Activated T-cell treated with anti-CD3 and anti-CD28 coated beads, Interleukin-2, amount 50 U/mL, for 1 hour (primary cell): Measurements from ENCODE around the gene PACS2.
A peak's percentile ranks its signal among the peaks of the same experiment; 100 is the strongest.
"Not testable (repeated sequence)": the region's sequence is repeated elsewhere in the genome, so short reads cannot be mapped to it uniquely, and the experiment has no call there.

Source experiments
- DNase-seq: peaks from one replicate; pipeline ENCODE4 v3.0.0-alpha.2; 2020

The PACS2 gene

GRCh38 chr14:105351920-105352851 is 37.6 kb downstream of the PACS2 start:
- DNase-seq: peak; percentile 85

- no peak for DNase-seq
These were observed 38.6 kb downstream of the PACS2 start for GRCh38 chr14:105353136-105353535.

- no peak for DNase-seq
These were observed 40.0 kb downstream of the PACS2 start for GRCh38 chr14:105354541-105354940.

- no peak for DNase-seq
These were observed 40.6 kb downstream of the PACS2 start for GRCh38 chr14:105355049-105355575.

- DNase-seq: no peak
These were observed 41.5 kb downstream of the PACS2 start for GRCh38 chr14:105355850-105356604.

DNA sequence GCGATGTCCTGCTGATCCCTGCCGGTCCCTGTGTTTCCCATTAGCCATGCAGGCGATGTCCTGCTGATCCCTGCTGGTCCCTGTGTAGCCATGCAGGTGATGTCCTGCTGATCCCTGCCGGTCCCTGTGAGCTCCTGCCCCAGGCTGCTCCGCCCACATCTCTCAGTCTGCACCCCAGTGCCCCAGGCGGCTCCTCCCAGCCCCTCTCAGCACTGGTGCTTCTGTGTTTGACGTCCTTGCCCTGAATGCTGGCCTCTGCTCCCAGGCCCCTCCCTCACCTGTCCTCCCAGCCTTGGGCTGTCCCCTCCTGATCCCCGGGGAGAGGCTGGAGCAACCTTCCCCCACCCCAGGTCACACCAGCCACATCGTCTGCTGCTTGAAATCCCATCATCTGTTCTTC is 42.4 kb downstream of the PACS2 start:
- DNase-seq: no peak

DNA sequence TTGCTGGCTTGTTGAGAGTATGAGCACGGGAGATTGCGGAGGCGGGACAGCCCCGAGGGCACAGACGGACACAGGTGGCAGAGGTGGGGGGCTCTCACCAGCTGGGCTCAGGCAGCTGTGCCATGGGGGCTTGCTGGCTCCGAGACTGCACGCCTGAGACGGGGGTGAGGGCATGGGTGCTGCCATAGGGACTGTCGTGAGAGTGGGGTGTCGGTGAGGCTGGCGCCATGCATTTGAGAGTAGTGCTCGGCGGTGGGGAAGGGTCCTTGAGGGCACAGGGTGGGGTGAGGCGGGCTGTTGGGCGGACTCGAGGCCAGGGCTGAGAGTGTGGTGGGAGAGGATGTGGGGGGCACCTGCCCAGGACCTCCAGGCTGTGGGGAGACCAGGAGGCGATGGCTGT is 43.1 kb downstream of the PACS2 start:
- DNase-seq: no peak

DNA sequence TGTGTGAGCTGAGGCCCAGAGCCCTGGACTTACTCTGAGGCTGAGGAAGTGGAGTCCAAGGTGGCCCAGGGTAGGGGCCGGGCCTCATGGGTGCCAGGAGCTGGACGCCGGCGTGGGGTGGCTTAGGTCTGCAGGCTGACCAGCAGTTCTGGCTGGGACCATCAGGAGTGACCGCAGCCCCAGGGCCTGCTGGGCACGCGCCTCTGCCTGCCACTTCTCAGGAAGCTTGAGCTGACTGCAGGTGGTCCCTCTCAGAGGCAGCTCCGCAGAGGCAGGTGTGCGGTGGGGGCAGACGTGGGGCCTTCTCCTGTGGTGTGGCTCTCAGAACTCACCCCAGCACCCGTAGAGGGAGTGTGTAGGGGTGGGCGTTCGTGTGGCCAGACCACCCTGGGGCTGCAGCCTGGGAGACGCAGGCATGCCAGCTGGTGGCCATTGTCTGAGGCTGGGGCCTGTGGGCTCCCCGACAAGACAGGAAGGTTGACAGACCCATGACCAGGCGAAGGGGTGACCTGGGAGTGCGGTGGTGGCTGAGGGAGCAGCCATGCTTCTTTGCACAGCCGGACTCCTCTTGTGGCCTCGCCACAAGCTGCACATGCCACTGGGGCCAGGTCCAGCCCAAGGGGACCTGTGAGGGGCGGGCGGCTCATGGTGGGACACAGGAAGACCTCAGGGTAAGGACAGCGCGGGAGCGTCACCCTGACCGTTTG is 43.7 kb downstream of the PACS2 start:
- DNase-seq: no peak

DNA sequence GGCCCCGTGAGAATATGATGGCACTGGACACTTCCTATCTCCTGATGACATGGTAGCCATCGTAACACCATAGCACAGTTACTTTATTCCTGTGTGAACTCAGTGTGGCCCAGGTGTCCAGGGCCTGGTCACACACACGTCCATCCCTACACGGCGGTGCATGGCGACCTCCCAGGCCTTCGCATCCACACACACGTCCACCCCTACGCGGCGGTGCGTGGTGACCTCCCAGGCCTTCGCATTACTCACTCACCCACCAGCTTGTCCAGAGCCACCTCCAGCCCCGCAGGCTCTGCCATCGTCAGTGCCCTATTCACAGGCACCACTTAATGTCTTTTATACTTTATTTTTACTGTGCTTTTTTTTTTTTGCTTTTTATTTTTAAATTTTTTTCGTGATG is 44.4 kb downstream of the PACS2 start:
- no peak for DNase-seq

DNA sequence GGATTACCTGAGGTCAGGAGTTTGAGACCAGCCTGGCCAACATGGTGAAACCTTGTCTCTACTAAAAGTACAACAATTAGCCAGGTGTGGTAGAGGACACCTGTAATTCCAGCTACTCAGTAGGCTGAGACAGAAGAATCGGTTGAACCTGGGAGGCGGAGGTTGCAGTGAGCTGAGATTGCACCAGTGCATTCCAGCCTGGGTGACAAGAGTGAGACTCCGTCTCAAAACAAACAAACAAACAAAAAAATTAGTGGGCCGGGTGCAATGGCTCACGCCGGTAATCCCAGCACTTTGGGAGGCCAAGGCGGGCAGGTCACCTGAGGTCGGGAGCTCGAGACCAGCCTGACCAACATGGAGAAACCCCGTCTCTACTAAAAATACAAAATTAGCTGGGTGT is 46.9 kb downstream of the PACS2 start:
- DNase-seq: not testable (repeated sequence)

- DNase-seq: peak; percentile 60
These were observed 49.5 kb downstream of the PACS2 start for GRCh38 chr14:105363847-105364708.

GRCh38 chr14:105365101-105365500 is 50.6 kb downstream of the PACS2 start:
- DNase-seq: no peak

DNA sequence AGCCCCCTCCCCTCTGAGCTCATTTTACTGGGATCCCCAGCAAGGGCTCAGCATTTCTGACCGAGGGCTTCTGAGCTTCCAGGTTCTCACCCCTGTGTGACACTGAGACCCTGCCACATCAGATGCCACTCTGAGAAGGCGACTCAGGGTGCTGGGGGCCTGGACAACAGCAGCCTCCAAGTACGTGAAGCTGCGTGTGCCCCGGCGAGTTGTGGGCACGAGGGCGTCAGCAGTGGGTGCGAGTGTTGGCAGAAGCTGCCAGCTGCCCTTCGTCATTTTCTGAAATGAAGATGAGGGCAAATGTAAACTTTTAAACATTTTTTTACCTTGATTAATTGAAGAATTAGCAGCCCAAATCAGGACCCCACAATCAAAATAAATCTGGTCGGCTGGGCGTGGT is 51.1 kb downstream of the PACS2 start:
- DNase-seq: no peak

DNA sequence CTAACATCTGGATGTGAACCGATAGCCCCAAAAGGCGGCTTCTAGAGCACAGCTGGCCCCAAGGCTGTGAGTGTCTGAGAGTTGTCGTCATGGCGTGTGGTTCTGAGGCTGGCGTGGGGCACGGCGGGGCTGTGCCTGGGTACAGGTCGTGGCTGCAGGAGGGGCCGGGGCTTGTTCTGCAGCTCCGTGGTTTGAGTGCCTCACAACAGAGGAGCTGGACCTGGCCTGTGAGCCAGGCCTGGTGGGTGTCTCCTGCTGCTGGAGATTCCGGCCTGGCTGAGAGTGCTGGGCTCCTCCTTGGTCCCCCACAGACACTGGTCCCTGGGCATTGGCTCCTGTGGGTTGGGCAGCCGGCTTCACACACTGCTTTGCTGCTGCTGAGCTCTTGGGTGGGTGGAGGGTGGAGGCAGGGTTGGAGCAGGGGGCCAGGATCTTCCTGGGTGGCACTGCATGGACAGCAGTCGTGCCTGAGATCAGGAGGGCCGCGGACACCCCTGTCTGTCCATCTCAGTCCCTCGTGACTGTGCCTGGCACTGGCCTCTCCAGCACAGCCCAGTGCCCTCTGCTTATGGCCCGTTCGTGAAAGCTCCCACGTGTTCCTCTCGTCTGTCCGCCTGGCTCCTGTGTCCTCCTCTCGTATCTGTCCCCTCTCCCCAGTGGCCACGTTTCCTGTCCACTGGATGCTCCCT is 52.0 kb downstream of the PACS2 start:
- no peak for DNase-seq

DNA sequence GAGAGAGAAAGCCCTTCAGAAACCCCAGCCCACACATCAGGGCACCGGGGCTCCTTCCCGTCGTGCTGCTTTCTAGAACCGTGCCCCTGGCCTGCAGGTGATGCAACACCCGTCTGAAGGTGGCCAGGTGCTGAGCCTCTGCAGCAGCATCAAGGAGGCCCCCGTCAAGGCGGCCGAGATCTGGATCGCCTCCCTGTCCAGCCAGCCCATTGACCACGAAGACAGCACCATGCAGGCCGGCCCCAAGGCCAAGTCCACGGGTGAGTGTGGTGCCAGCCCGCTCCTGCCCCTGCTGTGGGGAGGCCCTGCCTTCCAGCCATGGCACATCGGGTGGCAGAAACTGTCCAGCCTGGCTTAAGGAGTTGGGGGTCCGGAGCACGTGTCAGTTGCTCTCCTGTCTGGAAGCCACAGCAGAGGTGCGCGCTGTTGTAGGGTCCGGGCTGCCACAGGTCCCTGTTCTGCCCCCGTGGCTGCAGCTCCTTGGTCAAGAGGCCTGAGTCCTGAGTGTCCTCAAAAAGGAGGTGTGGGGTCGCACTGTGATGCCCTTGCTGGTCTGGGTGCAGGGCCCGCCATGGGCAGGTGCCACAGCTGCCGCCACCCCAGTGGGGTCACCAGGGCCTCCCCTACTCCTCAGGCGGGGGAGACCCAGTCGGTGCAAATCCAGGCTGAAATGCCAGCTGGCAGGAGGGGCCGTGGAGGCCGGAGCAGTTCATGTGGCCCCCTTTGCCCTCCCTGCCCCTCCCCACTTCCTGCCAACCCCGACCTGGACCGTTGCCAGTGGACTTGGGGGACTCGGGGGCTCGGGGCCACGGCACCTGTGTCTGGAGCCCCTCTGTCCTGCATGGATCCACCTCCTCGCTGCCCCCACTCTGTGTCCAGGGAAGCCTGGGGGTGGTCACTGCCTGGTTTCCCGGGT is 52.8 kb downstream of the PACS2 start:
- DNase-seq: no peak

DNA sequence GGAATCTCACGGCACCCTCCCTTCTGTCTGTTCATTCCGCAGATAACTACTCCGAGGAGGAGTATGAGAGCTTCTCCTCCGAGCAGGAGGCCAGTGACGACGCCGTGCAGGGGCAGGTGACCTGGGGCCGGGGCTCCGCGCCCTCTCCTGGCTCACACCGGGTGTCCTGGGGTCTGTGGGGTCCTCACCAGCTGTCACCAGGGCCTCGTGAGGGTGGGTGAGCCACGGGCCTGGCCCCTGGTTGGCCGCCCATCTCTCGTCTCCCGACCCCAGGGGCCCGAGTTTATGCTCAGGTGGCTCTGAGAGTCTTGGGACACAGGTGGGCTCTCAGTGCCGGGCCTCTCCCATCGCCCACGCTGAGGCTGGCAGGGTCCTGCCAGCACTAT is 53.5 kb downstream of the PACS2 start:
- DNase-seq: no peak

DNA sequence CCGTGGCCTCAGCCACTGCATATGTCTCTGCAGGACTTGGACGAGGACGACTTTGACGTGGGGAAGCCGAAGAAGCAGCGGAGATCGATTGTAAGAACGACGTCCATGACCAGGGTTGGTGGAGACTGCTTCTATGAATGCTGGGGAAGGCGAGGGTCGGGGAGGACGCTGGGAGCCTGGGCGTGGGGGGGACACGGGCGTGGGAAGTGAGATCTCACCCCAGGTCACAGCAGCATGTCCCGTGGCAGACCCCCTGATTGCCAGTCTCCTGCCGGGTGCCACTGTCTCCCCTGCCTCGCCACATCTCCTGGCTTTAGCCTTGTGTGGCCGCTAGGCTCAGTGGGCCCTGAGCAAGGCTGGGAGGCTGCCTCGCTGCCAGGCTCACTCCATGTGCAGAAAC is 53.9 kb downstream of the PACS2 start:
- DNase-seq: no peak

- DNase-seq: no peak
These were observed 54.5 kb downstream of the PACS2 start for GRCh38 chr14:105368910-105369652.

GRCh38 chr14:105369653-105370040 is 55.1 kb downstream of the PACS2 start:
- no peak for DNase-seq

DNA sequence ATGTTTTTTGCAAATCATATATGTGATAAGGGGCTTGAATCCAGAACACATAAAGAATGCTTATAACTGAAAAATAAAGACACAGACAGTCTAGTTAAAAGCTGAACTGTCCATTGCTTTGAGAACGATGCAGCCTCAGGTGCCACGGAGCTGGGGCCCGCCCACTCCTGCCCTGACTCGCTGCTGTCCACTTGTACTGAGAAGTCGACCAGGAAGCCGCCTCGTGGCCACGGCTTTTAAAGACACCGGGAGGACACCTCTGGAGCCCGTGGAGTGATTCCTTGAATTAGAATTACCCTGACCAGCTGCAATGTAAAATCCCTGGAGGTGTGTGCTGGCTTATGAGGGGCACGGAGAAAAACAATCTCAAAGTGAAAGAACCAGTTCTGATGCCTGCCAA is 59.8 kb downstream of the PACS2 start:
- DNase-seq: no peak
